GM23338 (cell line): ENCODE measurements around the gene MED27. TPM values are rescaled to one million over a fixed set of nuclear protein-coding genes. Genes with fewer than 3 reads are reported as not detected.

Experiments used
- CREB1 ChIP-seq: fragments of 250-450 bp; sonication (Bioruptor Pico); IDR thresholded peaks from 2 replicates; pipeline ENCODE4 v1.5.0; 2020; ENCODE audit warnings: low read depth, mild to moderate bottlenecking, moderate library complexity
- CTCF ChIP-seq, 2 experiments: fragments of 200-600 bp in 1 of 2; sonication (generic) in 1 of 2; conservative IDR thresholded peaks; 2 replicates each; pipeline versions ENCODE4 v1.5.1 to v1.6.1; 2016 to 2017; ENCODE audit warnings: antibody characterized with exemption in 2 of 2, low read depth in 2 of 2, mild to moderate bottlenecking in 2 of 2, moderate library complexity in 1 of 2
- NANOG ChIP-seq: IDR thresholded peaks from 2 replicates; pipeline ENCODE4 v1.6.1; 2016; ENCODE audit warnings: antibody characterized with exemption, borderline replicate concordance
- REST ChIP-seq: IDR thresholded peaks from one replicate; pipeline ENCODE4 v1.6.1; 2018; ENCODE audit warnings: antibody characterized with exemption; ENCODE audit not compliant: unreplicated experiment
- ZNF114 ChIP-seq: fragments of 250-450 bp; sonication (Bioruptor Pico); IDR thresholded peaks from 2 replicates; pipeline ENCODE4 v1.5.0; 2020; ENCODE audit warnings: mild to moderate bottlenecking, moderate library complexity
- ZNF462 ChIP-seq: fragments of 250-450 bp; sonication (Bioruptor Pico); IDR thresholded peaks from 2 replicates; pipeline ENCODE4 v1.5.0; 2020; ENCODE audit warnings: mild to moderate bottlenecking, moderate library complexity
- polyA plus RNA-seq: library from polyadenylated mRNA; unstranded; fragments of >200 nt; fragmentation: Nextera tagmentation; extraction: Ambion mirVana; gene quantifications from 2 replicates; pipeline ENCODE4 v1.2.1, GENCODE V29; 2016
- total RNA-seq: library from RNA; depleted of rRNA; stranded (reverse); fragments of >200 nt; shearing (Covaris generic); gene quantifications from 2 replicates; pipeline ENCODE4 v1.2.3, GENCODE V29; 2014

MED27 gene
- total and polyA plus RNA-seq, 2 experiments from 2014 or later, result 30.6 to 35.0 TPM

GRCh38 chr9:132046456-132046855, 33.2 kb downstream of the MED27 start (continued):
- TF ChIP-seq ZNF462 (CRISPR knock-in tag), result no peak
- TF ChIP-seq CTCF (conservative IDR thresholded peaks at IDR 0.05; ENCODE audit: low read depth in 2 of 2), result no peak
- no peak for TF ChIP-seq ZNF114 (CRISPR knock-in tag)
- no peak for TF ChIP-seq NANOG
- no peak for TF ChIP-seq REST
- TF ChIP-seq CREB1 (CRISPR knock-in tag), result no peak
